GM12878 (cell line): Measurements from ENCODE around the gene ADSS1. TPM values are rescaled to one million over a fixed set of nuclear protein-coding genes. Genes with fewer than 3 reads are reported as not detected.

Experiments used
- ATAC-seq: fragments of 200-7000 bp; cut with Tn5 transposase; 3 replicates; pipeline ENCODE4 v1.9.1; 2020; ENCODE audit warnings: mild to moderate bottlenecking, moderate library complexity
- BruUV-seq: library from RNA; stranded (reverse); fragments of 400-500 nt; replicated peaks from 2 replicates; lab custom pipeline; 2021; lab: Mats Ljungman, UMichigan
- CTCF ChIA-PET: fragments of 300-600 bp; sonication (Branson Sonifier 250); formaldehyde crosslinking; extraction: SDS; loops from one replicate; lab custom pipeline; 2021; ENCODE audit warnings: inconsistent platforms; lab: Yijun Ruan, JAX
- POLR2A ChIA-PET: fragments of 350-600 bp; formaldehyde crosslinking; extraction: SDS; loops from one replicate; lab custom pipeline; 2021; ENCODE audit warnings: inconsistent platforms; lab: Charles Lee
- RAD21 ChIA-PET: fragments of 300-600 bp; sonication (Branson Sonifier 250); formaldehyde crosslinking; loops from one replicate; lab custom pipeline; 2023; ENCODE audit warnings: antibody characterized with exemption; ENCODE audit not compliant: unreplicated experiment; lab: Charles Lee
- SMC1A ChIA-PET: fragments of 300-600 bp; sonication (Branson Sonifier 250); formaldehyde crosslinking; loops from one replicate; lab custom pipeline; 2023; ENCODE audit not compliant: unreplicated experiment, uncharacterized antibody; lab: Charles Lee
- DNase-seq: peaks from one replicate; pipeline ENCODE4 v3.0.0-alpha.2; 2011; ENCODE audit warnings: low read depth, low spot score
- FAIRE-seq: peaks from 3 replicates; lab custom pipeline; 2011; peaks lifted over from hg19 to GRCh38; lab: Jason Lieb, UNC
- H2AFZ ChIP-seq: 2 replicates; pipeline ENCODE4 v1.6.0; 2011; ENCODE audit warnings: low read depth, low read length, control low read depth; ENCODE audit not compliant: control insufficient read depth
- H3K27ac ChIP-seq: 2 replicates; pipeline ENCODE4 v1.5.1; 2011; ENCODE audit warnings: control low read depth; ENCODE audit not compliant: control insufficient read depth, insufficient read depth
- H3K27me3 ChIP-seq, 2 experiments: replicated peaks in 1 of 2; 2 replicates each; pipeline versions ENCODE4 v1.6.0 to v1.6.1; 2011; ENCODE audit warnings: low read length in 1 of 2; ENCODE audit not compliant: control insufficient read depth in 2 of 2, insufficient read depth in 2 of 2
- H3K36me3 ChIP-seq, 2 experiments: 2 replicates each; pipeline ENCODE4 v1.5.1; 2011; ENCODE audit warnings: low read length in 1 of 2; ENCODE audit not compliant: control insufficient read depth in 2 of 2, insufficient read depth in 2 of 2
- H3K4me1 ChIP-seq: 2 replicates; pipeline ENCODE4 v1.6.1; 2011; ENCODE audit warnings: mild to moderate bottlenecking, low read length, moderate library complexity, mixed read lengths; ENCODE audit not compliant: control insufficient read depth, insufficient read depth
- H3K4me2 ChIP-seq: 2 replicates; pipeline ENCODE4 v1.6.0; 2011; ENCODE audit warnings: control low read depth; ENCODE audit not compliant: control insufficient read depth, insufficient read depth
- H3K4me3 ChIP-seq: fragments of 200-600 bp; sonication (generic); 2 replicates; pipeline ENCODE4 v1.5.1; 2016
- H3K79me2 ChIP-seq: 2 replicates; pipeline ENCODE4 v1.6.0; 2011; ENCODE audit warnings: low read length; ENCODE audit not compliant: control insufficient read depth, insufficient read depth
- H3K9ac ChIP-seq: 2 replicates; pipeline ENCODE4 v1.8.0; 2011; ENCODE audit warnings: low read length, control low read depth, mixed read lengths; ENCODE audit not compliant: control insufficient read depth, insufficient read depth
- H3K9me3 ChIP-seq: replicated peaks from 3 replicates; pipeline ENCODE4 v1.5.1; 2011; ENCODE audit warnings: mild to moderate bottlenecking, low read length; ENCODE audit not compliant: control insufficient read depth, insufficient read depth
- H4K20me1 ChIP-seq: 2 replicates; pipeline ENCODE4 v1.6.0; 2011; ENCODE audit not compliant: control insufficient read depth, insufficient read depth
- FOS ChIP-seq: IDR thresholded peaks from 3 replicates; pipeline ENCODE4 v1.6.1; 2011; ENCODE audit warnings: borderline replicate concordance; ENCODE audit not compliant: insufficient read length; ENCODE audit errors: extremely low read depth
- RCOR1 ChIP-seq: conservative IDR thresholded peaks from 2 replicates; pipeline ENCODE4 v1.6.1; 2012; ENCODE audit warnings: low read depth, low read length, improper control_type of control experiment
- SP1 ChIP-seq: IDR thresholded peaks from one replicate; pipeline ENCODE4 v1.6.1; 2011; ENCODE audit warnings: low read depth, low read length
- WGBS: methylation state at CpG from one replicate; pipeline ENCODE4 v1.1.6; 2016; ENCODE audit warnings: low lambda C conversion rate; ENCODE audit not compliant: insufficient replicate concordance, insufficient coverage; ENCODE audit errors: missing lambda C conversion rate; 5-methylcytosine and 5-hydroxymethylcytosine counted together
- in situ Hi-C: fragments of 300-500 bp; cut with MboI; formaldehyde crosslinking; loops from 9 replicates; pipeline ENCODE4 v1.14.3; 2018; ENCODE audit warnings: mixed read lengths
- intact Hi-C: fragments of 100-400 bp; cut with micrococcal nuclease; formaldehyde crosslinking; loops from one replicate; pipeline ENCODE4 v1.14.2; 2022; ENCODE audit not compliant: unreplicated experiment
- polyA plus RNA-seq, 11 experiments: library from polyadenylated mRNA; depleted of rRNA in 4 of 11; unstranded in 6 of 11; stranded (reverse) in 5 of 11; fragments of >200 nt; fragmentation: Nextera tagmentation in 4 of 11; fragmentation: Illumina TruSeq in 1 of 11; extraction: Ambion mirVana in 4 of 11; extraction: Trizol in 1 of 11; gene quantifications; 1 replicate in 1 of 11; 2 replicates in 10 of 11; pipeline versions ENCODE4 v1.2.1 to v1.2.3, GENCODE V29; 2011 to 2016; ENCODE audit warnings: inconsistent platforms in 2 of 11, missing spikeins in 2 of 11, low read depth in 1 of 11
- total RNA-seq, 4 experiments: library from RNA; depleted of rRNA in 3 of 4; stranded (reverse); fragments of >200 nt in 3 of 4; fragmentation: Illumina TruSeq in 1 of 4; extraction: Trizol in 1 of 4; gene quantifications; 2 replicates each; pipeline versions ENCODE4 v1.2.1 to v1.2.3, GENCODE V29; 2013 to 2021
- TF ChIP-seq, protein P1 (sequence below): IDR thresholded peaks from 2 replicates; pipeline ENCODE4 v1.6.1; 2011; ENCODE audit warnings: low read depth, mild to moderate bottlenecking, low read length, moderate library complexity, borderline replicate concordance; ENCODE audit errors: extremely low read depth
- TF ChIP-seq, protein P2 (sequence below): fragments of 450-650 bp; IDR thresholded peaks from 2 replicates; pipeline ENCODE4 v1.6.1; 2018; ENCODE audit warnings: mild to moderate bottlenecking, low read depth, moderate library complexity; ENCODE audit not compliant: partially characterized antibody

The ADSS1 gene
- total and polyA plus RNA-seq, 10 of the 15 experiments (the other 5 are each of a cell fraction or from before 2014, with no cell fraction given): 0.11 to 0.45 (median 0.28) TPM; not detected in 5

DNA sequence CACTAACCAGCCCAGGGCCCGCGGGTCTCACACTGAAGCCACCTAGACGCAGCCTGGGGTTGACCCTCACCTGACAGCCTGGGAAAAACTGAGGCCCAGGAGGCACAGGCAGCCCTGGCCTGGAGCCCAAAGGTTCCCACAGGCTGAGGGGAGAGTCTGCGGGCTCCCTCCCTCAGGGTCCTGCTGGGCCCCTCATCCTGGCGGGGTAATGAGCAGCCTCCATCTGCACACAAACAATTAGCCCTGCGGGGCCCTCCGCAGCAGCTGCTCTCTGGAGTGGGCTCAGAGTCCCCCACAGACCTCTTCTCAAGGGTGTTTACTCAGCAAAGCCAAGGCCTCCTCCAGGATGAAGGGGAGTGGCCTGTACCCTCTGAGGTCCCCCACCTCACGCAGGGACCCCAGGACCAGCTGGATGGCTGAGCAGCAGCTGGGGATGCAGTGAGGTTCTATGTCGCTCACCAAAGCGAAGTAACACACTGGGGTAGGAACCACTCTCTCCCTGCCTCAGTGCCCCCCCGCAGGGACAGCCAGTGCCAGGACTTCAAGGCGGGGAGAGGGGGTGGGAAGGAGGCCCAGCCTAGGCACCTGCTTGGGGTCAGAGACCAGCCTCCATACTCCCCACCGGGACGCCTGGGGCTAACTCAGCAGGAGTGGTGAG lies 64.3 kb downstream of the ADSS1 start:
- ChIA-PET CTCF (no interaction called here), SMC1A (no interaction called here)

More for the DNA sequence above, 64.3 kb downstream of the ADSS1 start:
- H3K27ac ChIP-seq: no peak overlapping the region
- DNase-seq (no peak), FAIRE-seq (no peak), ATAC-seq (no peak)
- intact Hi-C loops: no loop called here
- no peak overlapping the region for H3K4me2 ChIP-seq
- in situ Hi-C loops: no loop called here
- peaks cover 0 to 8% of the 10 kb centered on the region in 2 experiments; a peak in 2 of 4 replicates for H3K36me3 ChIP-seq
- no peaks in the 10 kb centered on the region for H3K27me3 ChIP-seq
- no peaks in the 10 kb centered on the region for H3K4me1 ChIP-seq
- peaks cover 9% of the 10 kb centered on the region for H3K79me2 ChIP-seq
- H3K9me3 ChIP-seq: no peaks in the 10 kb centered on the region
- peaks cover 3% of the 10 kb centered on the region; the same call in 1 of the 2 replicates for H4K20me1 ChIP-seq
- 94% methylated on average over 13 of the region's 14 CpGs for WGBS
- no peak overlapping the region for H3K4me3 ChIP-seq
- no TSS peak for BruUV-seq
- TF ChIP-seq FOS (no peak), RCOR1 (no peak), SP1 (no peak)
- TF ChIP-seq, protein P1, sequence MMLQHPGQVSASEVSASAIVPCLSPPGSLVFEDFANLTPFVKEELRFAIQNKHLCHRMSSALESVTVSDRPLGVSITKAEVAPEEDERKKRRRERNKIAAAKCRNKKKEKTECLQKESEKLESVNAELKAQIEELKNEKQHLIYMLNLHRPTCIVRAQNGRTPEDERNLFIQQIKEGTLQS: no peak
- TF ChIP-seq, protein P2, sequence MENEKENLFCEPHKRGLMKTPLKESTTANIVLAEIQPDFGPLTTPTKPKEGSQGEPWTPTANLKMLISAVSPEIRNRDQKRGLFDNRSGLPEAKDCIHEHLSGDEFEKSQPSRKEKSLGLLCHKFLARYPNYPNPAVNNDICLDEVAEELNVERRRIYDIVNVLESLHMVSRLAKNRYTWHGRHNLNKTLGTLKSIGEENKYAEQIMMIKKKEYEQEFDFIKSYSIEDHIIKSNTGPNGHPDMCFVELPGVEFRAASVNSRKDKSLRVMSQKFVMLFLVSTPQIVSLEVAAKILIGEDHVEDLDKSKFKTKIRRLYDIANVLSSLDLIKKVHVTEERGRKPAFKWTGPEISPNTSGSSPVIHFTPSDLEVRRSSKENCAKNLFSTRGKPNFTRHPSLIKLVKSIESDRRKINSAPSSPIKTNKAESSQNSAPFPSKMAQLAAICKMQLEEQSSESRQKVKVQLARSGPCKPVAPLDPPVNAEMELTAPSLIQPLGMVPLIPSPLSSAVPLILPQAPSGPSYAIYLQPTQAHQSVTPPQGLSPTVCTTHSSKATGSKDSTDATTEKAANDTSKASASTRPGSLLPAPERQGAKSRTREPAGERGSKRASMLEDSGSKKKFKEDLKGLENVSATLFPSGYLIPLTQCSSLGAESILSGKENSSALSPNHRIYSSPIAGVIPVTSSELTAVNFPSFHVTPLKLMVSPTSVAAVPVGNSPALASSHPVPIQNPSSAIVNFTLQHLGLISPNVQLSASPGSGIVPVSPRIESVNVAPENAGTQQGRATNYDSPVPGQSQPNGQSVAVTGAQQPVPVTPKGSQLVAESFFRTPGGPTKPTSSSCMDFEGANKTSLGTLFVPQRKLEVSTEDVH: no peak
- ChIA-PET POLR2A (no interaction called here), RAD21 (no interaction called here)
- no peak overlapping the region for H2AFZ ChIP-seq
- H3K9ac ChIP-seq: no peak overlapping the region
